Stomach smooth muscle (tissue), 2 donors: ENCODE measurements around the gene SEMA4D.

Source experiments
- H3K27ac ChIP-seq: one replicate; pipeline ENCODE4 v1.7.0; 2013; ENCODE audit warnings: mild to moderate bottlenecking, low read length, inconsistent platforms
- H3K27me3 ChIP-seq, 2 donors: one replicate each; pipeline ENCODE4 v1.7.0; 2013; ENCODE audit warnings: low read length in 2 of 2; ENCODE audit not compliant: insufficient read depth in 2 of 2, control insufficient read depth in 1 of 2
- H3K36me3 ChIP-seq, 2 donors: one replicate each; pipeline ENCODE4 v1.7.0; 2013; ENCODE audit warnings: low read length in 2 of 2; ENCODE audit not compliant: control insufficient read depth in 2 of 2, insufficient read depth in 2 of 2
- H3K4me1 ChIP-seq: one replicate; pipeline ENCODE4 v1.7.0; 2013; ENCODE audit warnings: low read length; ENCODE audit not compliant: control insufficient read depth, insufficient read depth
- H3K4me3 ChIP-seq, 2 donors: one replicate each; pipeline ENCODE4 v1.7.0; 2013; ENCODE audit warnings: low read length in 2 of 2
- H3K9ac ChIP-seq, 2 donors: one replicate each; pipeline ENCODE4 v1.7.0; 2013; ENCODE audit warnings: low read length in 2 of 2, mild to moderate bottlenecking in 1 of 2
- H3K9me3 ChIP-seq, 2 donors: one replicate each; pipeline ENCODE4 v1.7.0; 2013; ENCODE audit warnings: low read length in 2 of 2; ENCODE audit not compliant: control insufficient read depth in 2 of 2
- donor health status: healthy.
- donor health status: Pancreatic carcinoma.

The SEMA4D gene

DNA sequence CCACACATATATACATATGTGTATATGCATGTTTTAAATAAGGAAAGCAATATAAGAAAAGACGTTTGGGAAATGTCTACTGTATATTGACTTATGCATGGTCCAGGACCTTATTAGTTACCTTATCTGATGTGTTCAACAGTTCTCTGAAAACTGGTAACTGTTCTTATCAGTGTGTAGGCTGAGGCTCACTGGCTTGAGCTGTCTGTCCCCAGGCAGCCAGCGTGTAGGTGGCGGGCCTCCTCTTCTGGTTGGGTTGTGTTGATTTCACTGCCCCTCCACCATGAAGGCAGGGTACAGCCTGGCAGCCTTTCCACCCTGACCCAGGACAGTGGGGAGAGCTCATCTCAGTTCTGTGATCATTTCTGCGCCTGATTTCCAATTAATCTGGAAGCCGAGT lies 38.7 kb upstream of the SEMA4D start:
- Histone ChIP-seq H3K27ac (no peak overlapping the region), H3K4me1 (no peaks in the 10 kb centered on the region), H3K36me3 (no peaks in the 10 kb centered on the region), H3K27me3 (peaks cover 0 to 13% of the 10 kb centered on the region in 2 donors), H3K9ac (no peak overlapping the region), H3K9me3 (peaks cover 0 to 4% of the 10 kb centered on the region in 2 donors), H3K4me3 (no peak overlapping the region)

DNA sequence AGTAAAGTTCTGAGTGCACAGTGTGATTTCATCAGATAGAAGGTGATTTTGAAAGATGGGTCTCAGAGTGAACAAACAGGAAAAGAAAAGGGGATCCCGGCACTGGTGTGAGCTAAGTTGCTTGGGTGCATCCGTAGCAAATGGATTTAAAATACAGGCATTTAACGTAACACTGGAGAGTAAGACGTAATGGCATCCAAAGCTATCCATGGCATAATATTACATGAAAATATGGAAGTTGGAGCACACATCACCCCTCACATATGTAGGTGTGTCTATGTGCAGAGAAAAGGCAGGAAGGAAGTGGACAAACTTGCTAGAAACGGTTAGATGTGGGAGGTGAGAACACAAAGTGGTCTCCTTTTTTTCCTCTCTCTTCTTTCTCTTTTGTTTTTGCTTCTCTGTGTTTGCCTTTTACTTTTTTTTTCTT lies 38.2 kb upstream of the SEMA4D start:
- Histone ChIP-seq H3K9me3 (peaks cover 0 to 4% of the 10 kb centered on the region in 2 donors), H3K9ac (no peak overlapping the region), H3K4me3 (no peak overlapping the region), H3K27me3 (peaks cover 0 to 13% of the 10 kb centered on the region in 2 donors), H3K4me1 (no peaks in the 10 kb centered on the region), H3K27ac (no peak overlapping the region), H3K36me3 (no peaks in the 10 kb centered on the region)

DNA sequence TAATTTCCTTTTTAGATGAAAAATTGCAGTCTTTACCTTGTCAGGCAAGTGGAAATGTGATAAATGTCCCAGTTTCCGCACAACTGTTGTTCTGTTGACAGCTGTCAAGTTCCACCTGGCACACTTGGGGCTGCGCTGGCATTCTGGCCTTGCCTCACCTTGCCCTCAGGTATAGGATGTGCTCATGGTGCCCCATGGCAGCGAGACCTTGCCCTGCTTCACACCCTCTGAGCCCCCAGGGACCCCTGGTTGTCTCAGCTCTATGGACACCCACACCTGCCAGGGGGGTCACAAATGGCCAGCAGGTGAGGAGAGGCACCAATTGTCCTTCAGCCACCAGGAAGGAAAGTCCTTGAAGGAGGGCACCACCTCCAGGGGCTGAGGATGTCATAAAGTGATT lies 37.5 kb upstream of the SEMA4D start:
- Histone ChIP-seq H3K9me3 (no peaks in the 10 kb centered on the region), H3K4me1 (no peaks in the 10 kb centered on the region), H3K27me3 (peaks cover 0 to 13% of the 10 kb centered on the region in 2 donors), H3K9ac (no peak overlapping the region), H3K4me3 (no peak overlapping the region), H3K27ac (no peak overlapping the region), H3K36me3 (no peaks in the 10 kb centered on the region)

DNA sequence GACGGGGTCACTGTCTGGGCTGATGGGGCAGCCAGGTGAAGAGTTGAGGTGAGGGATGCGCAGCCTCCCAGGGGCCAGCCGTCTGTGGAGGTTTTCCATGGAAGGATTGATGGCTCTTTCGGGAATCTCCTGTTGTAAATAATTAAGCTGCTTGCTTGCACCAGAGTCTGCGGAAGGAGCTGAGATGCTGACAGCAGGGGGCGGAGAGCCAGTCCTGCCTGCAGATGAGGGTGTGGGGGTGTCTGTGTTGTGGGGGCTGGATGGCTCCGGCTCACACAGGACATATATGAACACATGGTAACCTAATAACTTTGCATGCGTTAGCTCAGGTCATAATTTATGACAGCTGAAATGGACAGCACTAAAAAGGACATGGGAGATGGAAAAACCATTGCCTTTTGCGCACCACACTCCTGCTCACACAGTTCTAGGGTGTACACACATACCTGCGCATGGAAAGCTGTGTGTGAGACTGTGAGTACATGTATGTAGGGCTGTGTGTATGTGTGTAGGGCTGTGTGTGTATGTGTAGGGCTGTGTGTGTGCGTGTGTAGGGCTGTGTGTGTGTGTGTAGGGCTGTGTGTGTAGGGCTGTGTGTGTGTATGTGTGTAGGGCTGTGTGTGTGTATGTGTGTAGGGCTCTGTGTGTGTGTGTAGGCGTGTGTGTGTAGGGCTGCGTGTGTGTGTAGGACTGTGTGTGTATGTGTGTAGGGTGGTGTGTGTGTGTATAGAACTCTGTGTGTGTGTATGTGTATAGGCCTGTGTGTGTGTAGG lies 36.8 kb upstream of the SEMA4D start:
- no peak overlapping the region for H3K4me3 ChIP-seq
- H3K27ac ChIP-seq, result no peak overlapping the region
- no peaks in the 10 kb centered on the region for H3K9me3 ChIP-seq
- no peaks in the 10 kb centered on the region for H3K4me1 ChIP-seq
- no peaks in the 10 kb centered on the region for H3K36me3 ChIP-seq
- H3K27me3 ChIP-seq, result peaks cover 0 to 13% of the 10 kb centered on the region in 2 donors
- H3K9ac ChIP-seq, result no peak overlapping the region

DNA sequence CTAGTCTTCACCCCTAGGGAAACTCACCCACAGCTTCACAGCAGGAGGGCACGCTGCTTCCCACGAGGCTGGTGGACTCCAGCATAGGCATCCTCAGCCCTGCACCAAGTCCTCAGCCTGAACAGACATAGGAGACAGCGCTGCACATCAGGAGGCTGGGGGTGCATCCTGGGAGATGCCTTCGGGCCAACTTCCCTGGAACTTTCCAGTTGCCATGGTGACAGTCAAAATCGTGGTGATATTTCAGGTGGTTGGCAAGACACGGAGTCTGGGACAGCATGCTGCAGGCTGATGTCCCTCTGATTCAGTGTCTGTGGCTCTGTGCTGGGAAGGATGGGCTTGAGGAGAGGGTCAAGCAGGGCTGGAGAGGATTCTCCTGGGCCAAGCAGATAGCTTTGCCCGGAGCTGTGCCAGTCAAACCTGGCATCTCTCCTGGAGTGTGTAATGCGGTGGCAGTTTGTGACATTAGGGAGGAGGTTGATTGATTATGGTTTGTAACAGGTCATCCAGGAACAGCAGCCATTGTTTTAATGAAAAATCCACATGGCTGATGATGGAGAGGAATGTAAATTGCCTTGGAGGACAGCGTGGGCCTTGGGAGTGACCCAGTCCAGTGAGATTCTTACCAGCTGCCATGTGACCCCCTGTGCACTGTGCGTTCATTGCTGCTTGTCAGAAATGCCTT lies 35.6 kb upstream of the SEMA4D start:
- no peak overlapping the region for H3K27ac ChIP-seq
- no peaks in the 10 kb centered on the region for H3K9me3 ChIP-seq
- H3K27me3 ChIP-seq, result peaks cover 0 to 13% of the 10 kb centered on the region in 2 donors
- H3K9ac ChIP-seq, result no peak overlapping the region
- H3K4me3 ChIP-seq, result no peak overlapping the region
- H3K4me1 ChIP-seq, result no peaks in the 10 kb centered on the region
- no peaks in the 10 kb centered on the region for H3K36me3 ChIP-seq

DNA sequence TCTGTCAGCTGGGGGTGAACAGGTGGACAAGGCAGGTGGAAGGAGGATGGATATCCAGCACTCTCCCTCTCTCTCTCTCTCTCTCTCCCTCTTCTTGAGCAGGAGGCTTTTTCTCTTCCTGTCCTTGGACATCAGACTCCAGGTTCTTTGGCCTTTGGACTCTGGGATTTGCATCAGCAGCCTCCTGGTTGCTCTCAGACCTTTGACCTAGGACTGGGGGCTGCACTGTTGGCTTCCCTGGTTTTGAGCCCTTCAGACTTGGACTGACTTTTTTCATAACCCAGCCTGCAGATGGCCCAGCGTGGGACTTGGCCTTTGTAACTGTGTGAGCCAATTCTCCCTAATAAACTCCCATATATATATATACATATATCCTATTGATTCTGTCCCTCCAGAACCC lies 35.0 kb upstream of the SEMA4D start:
- Histone ChIP-seq H3K9me3 (no peaks in the 10 kb centered on the region), H3K27me3 (peaks cover 0 to 13% of the 10 kb centered on the region in 2 donors), H3K27ac (no peak overlapping the region), H3K9ac (no peak overlapping the region), H3K4me3 (no peak overlapping the region), H3K4me1 (no peaks in the 10 kb centered on the region), H3K36me3 (no peaks in the 10 kb centered on the region)

DNA sequence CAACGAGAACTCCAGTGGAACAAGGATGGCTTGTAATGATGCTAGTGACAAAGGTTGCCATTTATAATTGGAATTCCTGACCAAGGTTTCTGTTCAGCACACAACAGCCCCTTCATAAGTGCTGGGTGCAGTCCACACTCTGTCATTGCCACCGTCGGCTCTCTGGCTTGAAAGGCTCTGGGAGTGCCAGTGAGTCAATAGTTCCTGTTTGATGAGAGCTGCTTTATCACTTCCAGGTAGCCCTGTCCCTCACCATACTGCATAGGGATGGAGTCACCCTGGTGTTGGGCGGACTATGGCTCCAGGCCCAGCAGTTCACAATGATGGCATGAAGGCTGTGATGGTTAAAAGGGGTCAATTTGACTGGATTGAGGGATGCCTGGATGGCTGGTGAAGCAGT lies 34.6 kb upstream of the SEMA4D start:
- Histone ChIP-seq H3K9ac (no peak overlapping the region), H3K4me3 (no peak overlapping the region), H3K4me1 (no peaks in the 10 kb centered on the region), H3K27me3 (peaks cover 0 to 13% of the 10 kb centered on the region in 2 donors), H3K27ac (no peak overlapping the region), H3K36me3 (no peaks in the 10 kb centered on the region), H3K9me3 (no peaks in the 10 kb centered on the region)

DNA sequence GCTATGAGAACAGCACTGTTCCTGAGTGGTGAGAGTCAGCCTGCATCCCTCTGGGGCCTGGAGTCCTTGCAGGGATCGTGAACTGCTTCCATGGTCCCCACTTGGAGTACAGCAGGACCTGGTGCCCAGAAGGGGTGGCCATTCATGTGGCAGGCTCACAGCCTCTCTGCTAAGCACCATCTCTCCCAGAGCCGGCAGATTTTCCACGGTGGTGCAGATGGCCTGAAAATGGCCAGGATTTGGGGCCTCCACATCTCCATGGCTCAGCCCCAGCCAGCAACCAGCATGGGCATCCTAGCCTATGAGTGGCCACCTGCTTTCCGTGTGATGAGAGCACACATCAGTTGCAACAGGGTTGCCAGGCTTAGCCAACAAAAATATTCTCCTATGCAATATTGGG lies 33.9 kb upstream of the SEMA4D start:
- Histone ChIP-seq H3K9ac (no peak overlapping the region), H3K27me3 (peaks cover 0 to 13% of the 10 kb centered on the region in 2 donors), H3K36me3 (no peaks in the 10 kb centered on the region), H3K4me1 (no peaks in the 10 kb centered on the region), H3K9me3 (no peaks in the 10 kb centered on the region), H3K27ac (no peak overlapping the region), H3K4me3 (no peak overlapping the region)

DNA sequence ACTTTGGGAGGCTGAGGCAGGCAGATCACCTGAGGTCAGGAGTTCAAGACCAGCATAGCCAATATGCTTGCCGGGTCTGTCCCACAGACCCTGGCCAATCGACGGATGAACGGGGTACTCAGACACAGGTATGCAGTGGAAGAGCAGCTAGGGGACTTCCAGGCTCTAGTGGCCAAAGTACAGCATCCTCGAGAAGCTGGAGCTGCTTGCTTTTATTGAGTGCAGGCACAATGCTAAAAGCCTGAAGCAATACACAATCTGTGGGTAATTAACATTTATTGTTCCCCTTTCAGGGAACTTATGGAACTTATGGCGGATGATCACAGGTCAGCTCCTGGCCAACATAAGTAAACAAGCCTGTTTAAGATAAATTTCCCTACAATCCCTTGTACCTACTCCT lies 32.8 kb upstream of the SEMA4D start:
- Histone ChIP-seq H3K27ac (no peak overlapping the region), H3K36me3 (no peaks in the 10 kb centered on the region), H3K4me3 (no peak overlapping the region), H3K4me1 (no peaks in the 10 kb centered on the region), H3K27me3 (peaks cover 0 to 13% of the 10 kb centered on the region in 2 donors), H3K9me3 (no peaks in the 10 kb centered on the region), H3K9ac (no peak overlapping the region)

DNA sequence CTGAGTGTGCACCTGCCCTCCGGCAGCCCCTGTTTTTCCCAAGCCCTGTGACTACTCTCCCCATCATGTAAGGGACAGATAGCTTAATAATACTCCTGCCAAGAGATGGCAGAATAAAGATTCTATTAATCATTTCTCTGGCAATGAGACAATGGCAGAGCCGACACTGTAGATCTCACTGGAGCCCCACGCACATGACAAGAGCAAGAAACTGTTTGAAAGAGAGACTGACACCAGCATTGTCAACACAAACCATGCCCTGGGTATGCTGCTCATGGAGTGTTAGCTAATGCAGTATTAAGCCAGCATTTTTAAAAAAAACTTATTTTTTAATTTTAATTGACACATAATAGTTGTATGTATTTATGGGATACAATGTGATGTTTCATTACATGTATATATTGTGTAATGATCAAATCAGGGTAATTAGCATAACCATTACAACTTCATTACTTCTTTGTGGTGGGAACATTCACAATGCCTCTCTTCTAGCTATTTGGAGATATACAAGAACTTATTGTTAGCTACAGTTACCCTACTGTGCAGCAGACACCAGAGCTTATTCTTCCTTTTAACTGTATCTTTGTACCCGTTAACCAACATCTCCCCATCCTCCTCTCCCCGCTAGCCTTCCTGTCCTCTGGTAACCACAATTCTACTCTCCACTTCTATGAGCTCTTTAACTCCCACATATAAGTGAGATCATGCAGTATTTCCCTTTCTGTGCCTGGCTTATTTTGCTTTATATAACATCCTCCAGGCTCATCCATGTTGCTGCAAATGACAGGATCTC lies 31.5 kb upstream of the SEMA4D start:
- H3K27me3 ChIP-seq, result peaks cover 0 to 8% of the 10 kb centered on the region in 2 donors
- H3K4me3 ChIP-seq, result no peak overlapping the region
- H3K9ac ChIP-seq, result no peak overlapping the region
- no peak overlapping the region for H3K27ac ChIP-seq
- no peaks in the 10 kb centered on the region for H3K9me3 ChIP-seq
- no peaks in the 10 kb centered on the region for H3K4me1 ChIP-seq
- H3K36me3 ChIP-seq, result no peaks in the 10 kb centered on the region
